Activated CD8-positive, alpha-beta T cell treated with anti-CD3 and anti-CD28 coated beads, Interleukin-2, amount 10 ng/mL, durations not matched to agents 7 days and 5 days (primary cell): ENCODE results near the gene TIMM17A. TPM values are rescaled to one million over a fixed set of nuclear protein-coding genes. Genes with fewer than 3 reads are reported as not detected.
"Not testable (repeated sequence)": the region's sequence is repeated elsewhere in the genome, so short reads cannot be mapped to it uniquely, and the experiment has no call there.

Experiments used
- ATAC-seq: fragments of 150-1000 bp; cut with Tn5 transposase; one replicate; pipeline ENCODE4 v1.10.0; 2021; ENCODE audit warnings: moderate library complexity
- CTCF ChIA-PET: fragments of 350-600 bp; sonication (Branson Sonifier 250); formaldehyde crosslinking; loops from one replicate; lab custom pipeline; 2021; ENCODE audit warnings: antibody characterized with exemption; lab: Charles Lee
- POLR2A ChIA-PET: fragments of 350-600 bp; sonication (Branson Sonifier 250); formaldehyde crosslinking; loops from one replicate; lab custom pipeline; 2021; ENCODE audit warnings: antibody characterized with exemption; lab: Charles Lee
- DNase-seq: peaks from one replicate; pipeline ENCODE4 v3.0.0-alpha.2; 2020
- H3K27ac Mint-ChIP-seq: one replicate; pipeline ENCODE4 v1.8.0; 2021; ENCODE audit warnings: mild to moderate bottlenecking, mixed read lengths
- H3K27me3 Mint-ChIP-seq: one replicate; pipeline ENCODE4 v1.8.0; 2021; ENCODE audit warnings: low read depth, mixed read lengths
- H3K36me3 Mint-ChIP-seq: one replicate; pipeline ENCODE4 v1.8.0; 2021; ENCODE audit warnings: low read depth, mixed read lengths
- H3K4me1 Mint-ChIP-seq: one replicate; pipeline ENCODE4 v1.8.0; 2021; ENCODE audit warnings: low read depth, mixed read lengths
- H3K4me3 Mint-ChIP-seq: one replicate; pipeline ENCODE4 v1.8.0; 2021; ENCODE audit warnings: mild to moderate bottlenecking, mixed read lengths
- H3K9me3 Mint-ChIP-seq: one replicate; pipeline ENCODE4 v1.8.0; 2022; ENCODE audit warnings: mixed read lengths; ENCODE audit not compliant: insufficient read depth
- microRNA-seq: library from miRNA; unstranded; fragments of <30 nt; microRNA quantifications from one replicate; pipeline ENCODE4 v1.2.0, GENCODE V29; 2022
- total RNA-seq, 2 experiments: library from RNA; stranded (reverse); gene quantifications; one replicate each; pipeline ENCODE4 v1.2.3, GENCODE V29; 2021

TIMM17A gene
- total RNA-seq, 2 experiments from 2014 or later = 51.4 to 54.0 TPM

GRCh38 chr1:202017749-202018467 lies 62.6 kb downstream of the TIMM17A start:
- no peak overlapping the region for H3K27ac Mint-ChIP-seq
- H3K27me3 Mint-ChIP-seq = peaks cover 7% of the 10 kb centered on the region
- no peak overlapping the region for H3K4me3 Mint-ChIP-seq
- POLR2A ChIA-PET = no interaction called here
- peaks cover 4% of the 10 kb centered on the region for H3K4me1 Mint-ChIP-seq
- no peaks in the 10 kb centered on the region for H3K9me3 Mint-ChIP-seq
- ATAC-seq (no peak), DNase-seq (no peak)
- CTCF ChIA-PET = interaction anchor here (1.2 to 1.5 kb wide), 2 partner anchors 18 to 122 kb away, joined by 3 to 6 read pairs; no protein-coding TSS in a partner anchor
- H3K36me3 Mint-ChIP-seq = no peaks in the 10 kb centered on the region

GRCh38 chr1:202018468-202019234 lies 63.3 kb downstream of the TIMM17A start:
- Mint-ChIP-seq H3K9me3 (no peaks in the 10 kb centered on the region), H3K4me1 (peaks cover 4% of the 10 kb centered on the region), H3K4me3 (no peak overlapping the region), H3K36me3 (no peaks in the 10 kb centered on the region), H3K27me3 (peaks cover 10% of the 10 kb centered on the region), H3K27ac (no peak overlapping the region)
- POLR2A ChIA-PET = no interaction called here
- DNase-seq (no peak), ATAC-seq (no peak)
- CTCF ChIA-PET = interaction anchor here (1.2 kb wide), 1 partner anchor 122 kb away, joined by 3 read pairs; no protein-coding TSS in a partner anchor

DNA sequence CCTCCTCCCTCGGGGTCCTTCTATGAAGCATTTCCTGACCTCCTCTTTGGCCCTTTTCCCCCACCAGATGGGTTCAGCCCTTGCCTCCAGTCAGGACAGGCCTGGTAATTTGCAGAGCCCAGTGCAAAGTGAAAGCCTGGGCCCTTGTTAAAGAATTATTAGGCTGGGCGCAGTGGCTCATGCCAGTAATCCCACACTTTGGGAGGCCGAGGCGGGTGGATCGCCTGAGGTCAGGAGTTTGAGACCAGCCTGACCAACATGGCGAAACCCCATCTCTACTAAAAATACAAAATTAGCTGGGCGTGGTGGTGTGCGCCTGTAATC lies 63.9 kb downstream of the TIMM17A start:
- not testable (repeated sequence) for H3K36me3 Mint-ChIP-seq

More for the DNA sequence above, 63.9 kb downstream of the TIMM17A start:
- H3K27ac Mint-ChIP-seq, CTCF ChIA-PET, H3K9me3 Mint-ChIP-seq, POLR2A ChIA-PET, H3K4me3 Mint-ChIP-seq, ATAC-seq, DNase-seq, H3K4me1 Mint-ChIP-seq: not testable (repeated sequence)
- H3K27me3 Mint-ChIP-seq = peaks cover 10% of the 10 kb centered on the region

Small RNA genes lying within 50 kb of the gene (microRNA-seq; reads per million reads assigned to microRNA genes)
- gene MIR6740 = not detected

Other genes starting within 250 kb of the TIMM17A start
- 10 to 100 TPM; 55.3 to 58.1 TPM for gene IPO9, start 126.3 kb upstream of the TIMM17A start, total RNA-seq
- under 1 TPM in 1 of 2 experiments, not detected in 1; 0.55 TPM for gene SHISA4, start 66.6 kb upstream of the TIMM17A start, total RNA-seq
- gene LMOD1, start 9.0 kb upstream of the TIMM17A start, total RNA-seq = not detected
- 10 to 100 TPM; 32.0 to 32.2 TPM for gene RNPEP, start 27.1 kb downstream of the TIMM17A start, total RNA-seq
- gene ELF3, start 55.1 kb downstream of the TIMM17A start, total RNA-seq = under 1 TPM; 0.42 to 0.55 TPM
- not detected for gene GPR37L1, start 167.4 kb downstream of the TIMM17A start, total RNA-seq
- 10 to 100 TPM; 39.7 to 42.0 TPM for gene ARL8A, start 189.2 kb downstream of the TIMM17A start, total RNA-seq
- 100 to 1,000 TPM; 242 to 255 TPM for gene PTPN7, start 205.1 kb downstream of the TIMM17A start, total RNA-seq
- under 1 TPM in 1 of 2 experiments, not detected in 1; 0.08 TPM for gene LGR6, start 238.3 kb downstream of the TIMM17A start, total RNA-seq